Measurements from ENCODE around the gene DTX3.

DTX3 gene

GRCh38 chr12:57607958-57608663 lies 3.5 kb downstream of the DTX3 start:
- H3K4me1 ChIP-seq (ENCODE audit: control insufficient read depth, insufficient read depth, low read length, unreplicated experiment) = peaks cover 26% of the 10 kb centered on the region
- no peaks in the 10 kb centered on the region for H3K36me3 ChIP-seq (ENCODE audit: insufficient read depth, low read length)
- H3K27ac ChIP-seq (ENCODE audit: low read depth, low read length) = no peak overlapping the region
- no peaks in the 10 kb centered on the region for H3K27me3 ChIP-seq (ENCODE audit: insufficient read depth, low read length)
- H3K4me3 ChIP-seq (ENCODE audit: low read depth, low read length) = no peak overlapping the region
- H3K79me2 ChIP-seq (ENCODE audit: control insufficient read depth, insufficient read depth, low read length, unreplicated experiment) = no peaks in the 10 kb centered on the region
- no peak overlapping the region for H2AFZ ChIP-seq (ENCODE audit: low read length, unreplicated experiment)

GRCh38 chr12:57609101-57609780 lies 4.6 kb downstream of the DTX3 start:
- Histone ChIP-seq H3K79me2 (ENCODE audit: control insufficient read depth, insufficient read depth, low read length, unreplicated experiment) (no peaks in the 10 kb centered on the region), H3K36me3 (ENCODE audit: insufficient read depth, low read length) (0 out of 2 replicates have a peak, but pooled peaks cover 4% of the 10 kb centered on the region), H3K27ac (ENCODE audit: low read depth, low read length) (no peak overlapping the region), H3K4me1 (ENCODE audit: control insufficient read depth, insufficient read depth, low read length, unreplicated experiment) (peaks cover 17% of the 10 kb centered on the region), H2AFZ (ENCODE audit: low read length, unreplicated experiment) (no peak overlapping the region), H3K4me3 (ENCODE audit: low read depth, low read length) (no peak overlapping the region), H3K27me3 (ENCODE audit: insufficient read depth, low read length) (no peaks in the 10 kb centered on the region)

- Histone ChIP-seq H2AFZ (ENCODE audit: low read length, unreplicated experiment) (no peak overlapping the region), H3K36me3 (ENCODE audit: insufficient read depth, low read length) (0 out of 2 replicates have a peak, but pooled peaks cover 4% of the 10 kb centered on the region), H3K27ac (ENCODE audit: low read depth, low read length) (no peak overlapping the region), H3K27me3 (ENCODE audit: insufficient read depth, low read length) (no peaks in the 10 kb centered on the region), H3K4me1 (ENCODE audit: control insufficient read depth, insufficient read depth, low read length, unreplicated experiment) (peaks cover 14% of the 10 kb centered on the region), H3K4me3 (ENCODE audit: low read depth, low read length) (peak overlapping the region; percentile 93), H3K79me2 (ENCODE audit: control insufficient read depth, insufficient read depth, low read length, unreplicated experiment) (no peaks in the 10 kb centered on the region)
Observed at GRCh38 chr12:57609781-57610553, 5.3 kb downstream of the DTX3 start.

- no peaks in the 10 kb centered on the region for H3K27me3 ChIP-seq (ENCODE audit: insufficient read depth, low read length)
- peak overlapping the region; percentile 93 for H3K4me3 ChIP-seq (ENCODE audit: low read depth, low read length)
- 0 out of 2 replicates have a peak, but pooled peaks cover 4% of the 10 kb centered on the region for H3K36me3 ChIP-seq (ENCODE audit: insufficient read depth, low read length)
- peak overlapping the region; percentile 93 for H2AFZ ChIP-seq (ENCODE audit: low read length, unreplicated experiment)
- no peak overlapping the region for H3K27ac ChIP-seq (ENCODE audit: low read depth, low read length)
- no peaks in the 10 kb centered on the region for H3K79me2 ChIP-seq (ENCODE audit: control insufficient read depth, insufficient read depth, low read length, unreplicated experiment)
- peaks cover 10% of the 10 kb centered on the region for H3K4me1 ChIP-seq (ENCODE audit: control insufficient read depth, insufficient read depth, low read length, unreplicated experiment)
Observed at GRCh38 chr12:57610554-57611107, 6.0 kb downstream of the DTX3 start.

- Histone ChIP-seq H3K4me3 (ENCODE audit: low read depth, low read length) (peak within 1 kb of the TSS; percentile 93), H2AFZ (ENCODE audit: low read length, unreplicated experiment) (peak within 1 kb of the TSS; percentile 93), H3K4me1 (ENCODE audit: control insufficient read depth, insufficient read depth, low read length, unreplicated experiment) (peaks cover 15% of the 10 kb centered on the region), H3K27ac (ENCODE audit: low read depth, low read length) (no peak within 1 kb of the TSS), H3K79me2 (ENCODE audit: control insufficient read depth, insufficient read depth, low read length, unreplicated experiment) (no peaks in the 10 kb centered on the region), H3K36me3 (ENCODE audit: insufficient read depth, low read length) (0 out of 2 replicates have a peak, but pooled peaks cover 4% of the 10 kb centered on the region), H3K27me3 (ENCODE audit: insufficient read depth, low read length) (no peaks in the 10 kb centered on the region)
Observed at GRCh38 chr12:57611108-57611826, 6.6 kb downstream of the DTX3 start, which contains the start of gene ARHGEF25. ARHGEF25 (plus strand) TSS chr12:57611435; CDS start chr12:57611895, 460 bp downstream.

GRCh38 chr12:57611827-57612710 lies 7.4 kb downstream of the DTX3 start:
- 0 out of 2 replicates have a peak, but pooled peaks cover 4% of the 10 kb centered on the region for H3K36me3 ChIP-seq (ENCODE audit: insufficient read depth, low read length)
- H3K27ac ChIP-seq (ENCODE audit: low read depth, low read length) = no peak overlapping the region
- H2AFZ ChIP-seq (ENCODE audit: low read length, unreplicated experiment) = no peak overlapping the region
- no peaks in the 10 kb centered on the region for H3K79me2 ChIP-seq (ENCODE audit: control insufficient read depth, insufficient read depth, low read length, unreplicated experiment)
- H3K4me1 ChIP-seq (ENCODE audit: control insufficient read depth, insufficient read depth, low read length, unreplicated experiment) = peaks cover 19% of the 10 kb centered on the region
- H3K4me3 ChIP-seq (ENCODE audit: low read depth, low read length) = peak overlapping the region; percentile 93
- no peaks in the 10 kb centered on the region for H3K27me3 ChIP-seq (ENCODE audit: insufficient read depth, low read length)

GRCh38 chr12:57612711-57613426 lies 8.2 kb downstream of the DTX3 start:
- H3K36me3 ChIP-seq (ENCODE audit: insufficient read depth, low read length) = 0 out of 2 replicates have a peak, but pooled peaks cover 4% of the 10 kb centered on the region
- no peaks in the 10 kb centered on the region for H3K27me3 ChIP-seq (ENCODE audit: insufficient read depth, low read length)
- no peaks in the 10 kb centered on the region for H3K79me2 ChIP-seq (ENCODE audit: control insufficient read depth, insufficient read depth, low read length, unreplicated experiment)
- no peak overlapping the region for H2AFZ ChIP-seq (ENCODE audit: low read length, unreplicated experiment)
- H3K4me3 ChIP-seq (ENCODE audit: low read depth, low read length) = no peak overlapping the region; the same call in 1 of the 2 replicates
- H3K27ac ChIP-seq (ENCODE audit: low read depth, low read length) = no peak overlapping the region
- peaks cover 19% of the 10 kb centered on the region for H3K4me1 ChIP-seq (ENCODE audit: control insufficient read depth, insufficient read depth, low read length, unreplicated experiment)

GRCh38 chr12:57613427-57614109 lies 8.9 kb downstream of the DTX3 start:
- no peaks in the 10 kb centered on the region for H3K79me2 ChIP-seq (ENCODE audit: control insufficient read depth, insufficient read depth, low read length, unreplicated experiment)
- H3K4me3 ChIP-seq (ENCODE audit: low read depth, low read length) = no peak overlapping the region
- no peak overlapping the region for H3K27ac ChIP-seq (ENCODE audit: low read depth, low read length)
- H3K27me3 ChIP-seq (ENCODE audit: insufficient read depth, low read length) = no peaks in the 10 kb centered on the region
- H2AFZ ChIP-seq (ENCODE audit: low read length, unreplicated experiment) = no peak overlapping the region
- H3K36me3 ChIP-seq (ENCODE audit: insufficient read depth, low read length) = 0 out of 2 replicates have a peak, but pooled peaks cover 4% of the 10 kb centered on the region
- H3K4me1 ChIP-seq (ENCODE audit: control insufficient read depth, insufficient read depth, low read length, unreplicated experiment) = peaks cover 19% of the 10 kb centered on the region
